NCI-H1092 (cell line): ENCODE measurements around the gene ANKRD33B.

Experiments used
- DNase-seq: peaks from one replicate; lab custom pipeline; 2025; lab: John Stamatoyannopoulos, UW

Gene ANKRD33B

DNA sequence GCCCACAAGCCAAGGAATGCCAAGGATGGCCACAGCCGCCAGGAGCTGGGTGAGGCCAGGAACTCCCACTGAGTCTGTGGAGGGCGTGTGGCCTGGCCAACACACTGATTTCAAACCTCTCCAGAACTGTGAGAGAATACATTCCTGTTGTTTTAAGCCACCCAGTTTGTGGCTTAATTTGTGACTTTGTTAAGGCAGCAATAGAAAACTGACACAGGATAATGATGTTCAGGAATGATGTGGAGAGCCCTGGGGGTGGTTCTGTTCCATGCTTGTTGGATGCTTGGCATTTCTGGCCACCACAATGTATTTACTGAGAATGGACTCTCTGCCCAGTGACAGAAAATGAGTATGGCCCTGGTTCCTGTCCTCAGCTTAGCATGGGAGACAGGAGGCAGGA lies 114.4 kb downstream of the ANKRD33B start:
- no peak for DNase-seq

DNA sequence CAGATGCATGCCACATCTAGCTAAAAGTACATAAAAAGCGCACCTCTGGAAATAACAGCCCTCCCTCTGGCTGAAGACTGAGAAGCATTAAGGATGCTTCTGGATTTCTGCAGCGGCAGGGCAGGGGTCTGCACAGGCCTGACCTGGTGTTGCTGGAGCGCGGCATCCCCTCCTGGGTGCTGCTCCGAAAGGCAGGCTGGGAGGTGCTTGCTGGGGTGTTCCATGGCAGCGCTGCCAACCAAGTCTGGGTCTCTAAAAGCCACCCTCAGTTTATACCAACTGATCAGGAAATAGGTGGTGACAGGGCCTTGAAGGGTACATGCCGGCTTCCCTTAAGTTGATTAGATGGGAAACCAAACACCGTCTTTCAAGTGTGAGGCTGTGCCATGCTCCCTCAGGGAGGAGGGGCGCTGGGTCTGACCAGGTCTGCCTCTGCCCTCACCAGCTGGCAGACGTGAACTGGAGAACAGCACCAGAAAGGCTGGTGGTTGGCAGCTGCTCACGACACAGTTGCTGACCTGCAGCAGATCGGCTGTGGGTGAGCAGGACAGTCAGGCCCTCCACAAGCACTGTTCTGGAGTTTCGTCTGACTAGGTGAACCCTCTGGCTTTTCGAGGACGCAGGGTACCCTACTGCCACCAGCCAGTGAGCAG lies 115.6 kb downstream of the ANKRD33B start:
- no peak for DNase-seq

GRCh38 chr5:10680876-10681481 lies 117.1 kb downstream of the ANKRD33B start:
- DNase-seq = no peak

DNA sequence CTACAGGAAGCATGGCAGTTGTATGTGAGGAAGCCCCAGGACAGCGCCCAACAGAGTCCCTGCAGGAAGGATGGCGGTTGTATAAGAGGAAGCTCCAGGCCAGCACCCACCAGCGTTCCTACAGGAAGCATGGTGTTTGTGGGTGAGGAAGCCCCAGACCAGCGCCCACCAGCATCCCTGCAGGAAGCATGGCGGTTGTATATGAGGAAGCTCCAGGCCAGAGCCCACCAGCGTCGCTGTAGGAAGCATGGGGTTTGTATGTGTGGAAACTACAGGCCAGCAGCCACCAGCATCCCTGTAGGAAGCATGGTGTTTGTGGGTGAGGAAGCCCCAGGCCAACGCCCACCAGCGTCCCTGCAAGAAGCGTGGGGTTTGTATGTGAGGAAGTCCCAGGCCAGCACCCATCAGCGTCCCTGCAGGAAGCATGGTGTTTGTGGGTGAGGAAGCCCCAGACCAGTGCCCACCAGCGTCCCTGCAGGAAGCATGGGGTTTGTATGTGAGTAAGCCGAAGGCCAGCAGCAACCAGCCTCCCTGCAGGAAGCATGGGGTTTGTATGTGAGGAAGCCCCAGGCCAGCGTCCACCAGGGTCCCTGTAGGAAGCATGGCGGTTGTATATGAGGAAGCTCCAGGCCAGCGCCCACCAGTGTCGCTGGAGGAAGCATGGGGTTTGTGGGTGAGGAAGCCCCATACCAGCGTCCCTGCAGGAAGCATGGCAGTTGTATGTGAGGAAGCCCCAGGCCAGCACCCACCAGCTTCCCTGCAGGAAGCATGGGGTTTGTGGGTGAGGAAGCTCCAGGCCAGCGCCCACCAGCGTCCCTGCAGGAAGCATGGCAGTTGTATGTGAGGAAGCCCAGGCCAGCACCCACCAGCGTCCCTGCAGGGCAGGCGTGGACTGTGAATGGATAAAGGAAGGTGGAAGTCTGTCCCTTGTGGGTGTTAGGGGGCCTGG lies 118.1 kb downstream of the ANKRD33B start:
- DNase-seq = no peak

- DNase-seq = no peak
Observed at GRCh38 chr5:10682801-10683525, 119.1 kb downstream of the ANKRD33B start.

DNA sequence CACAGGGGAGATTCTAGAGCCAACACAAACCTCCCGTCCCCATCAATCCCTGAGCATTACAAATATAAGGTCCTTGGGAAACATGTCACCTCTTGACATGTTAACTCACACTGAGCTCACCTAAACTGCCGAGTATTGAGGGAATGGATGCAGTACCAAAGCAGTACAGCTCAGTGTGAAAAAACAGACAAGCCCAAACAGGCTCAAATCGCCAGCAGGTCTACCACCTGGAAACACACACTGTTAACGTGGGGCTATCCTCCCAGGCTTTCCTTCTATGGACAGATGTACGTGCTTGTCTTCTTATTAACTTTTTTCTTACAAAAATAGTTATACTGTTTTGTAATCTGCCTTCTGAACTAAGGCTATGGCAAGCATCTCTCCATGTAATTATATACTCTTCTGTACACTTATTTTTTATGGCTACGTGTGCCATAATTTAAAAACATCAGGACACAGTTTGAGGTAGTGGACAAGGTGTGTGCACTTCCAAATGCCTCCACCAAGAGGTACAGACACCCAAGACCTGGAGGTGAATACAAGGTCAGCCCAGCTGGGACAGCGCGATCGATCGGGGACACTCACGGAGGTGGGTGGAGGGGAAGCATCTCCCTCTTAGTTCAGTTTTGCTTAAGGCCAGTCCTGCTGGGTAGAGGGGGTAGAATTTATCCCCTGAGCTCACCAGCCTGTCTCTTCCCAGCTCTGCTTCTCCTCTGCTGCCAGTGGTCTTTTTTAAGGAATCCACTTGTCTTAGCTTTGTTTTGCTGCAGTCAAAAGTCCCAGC lies 120.6 kb downstream of the ANKRD33B start:
- no peak for DNase-seq

- DNase-seq = no peak
Observed at GRCh38 chr5:10685115-10685521, 121.2 kb downstream of the ANKRD33B start.

DNA sequence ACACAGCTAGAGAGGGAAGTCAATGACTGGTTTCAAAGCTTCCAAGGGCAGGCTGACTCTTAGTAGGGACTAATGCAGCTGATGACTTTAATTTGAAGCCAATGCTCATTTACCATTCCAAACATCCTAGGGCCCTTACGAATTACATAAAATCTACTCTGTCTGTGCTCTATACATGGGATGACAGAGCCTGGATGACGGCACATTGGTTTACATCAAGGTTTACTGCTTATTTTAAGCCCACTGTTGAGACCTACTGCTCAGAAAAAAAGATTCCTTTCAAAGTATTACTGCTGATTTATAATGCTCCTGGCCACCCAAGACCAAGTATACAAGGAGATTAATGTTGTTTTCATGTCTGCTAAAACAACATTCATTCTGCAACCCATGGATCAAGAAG lies 123.0 kb downstream of the ANKRD33B start:
- DNase-seq = no peak

DNA sequence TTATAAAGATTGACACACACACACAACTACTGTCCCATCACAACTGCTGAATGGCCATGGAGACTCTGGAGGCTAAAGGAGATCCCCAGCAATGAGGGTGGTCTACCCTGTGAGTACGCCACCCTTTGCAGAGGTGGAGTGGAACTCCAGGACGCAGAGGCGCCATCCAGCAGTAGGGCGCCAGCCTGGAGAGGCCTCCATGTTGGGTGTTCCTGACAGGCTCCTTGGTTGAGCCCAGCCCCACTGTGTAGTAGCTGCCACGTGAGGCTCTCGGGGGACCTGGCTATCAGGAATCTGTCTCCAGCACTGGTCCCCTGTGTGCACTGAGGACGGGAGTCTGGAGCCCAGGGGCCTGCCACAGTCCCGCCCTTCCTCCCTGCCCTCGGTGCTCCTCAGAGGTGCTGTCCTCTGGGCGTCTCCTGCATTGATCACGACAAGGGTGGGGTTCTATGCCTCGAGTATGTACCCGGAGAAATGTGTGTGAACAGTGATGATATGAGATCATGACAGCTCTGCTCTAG lies 124.8 kb downstream of the ANKRD33B start:
- DNase-seq = no peak

GRCh38 chr5:10689391-10690081 lies 125.7 kb downstream of the ANKRD33B start:
- DNase-seq = no peak

DNA sequence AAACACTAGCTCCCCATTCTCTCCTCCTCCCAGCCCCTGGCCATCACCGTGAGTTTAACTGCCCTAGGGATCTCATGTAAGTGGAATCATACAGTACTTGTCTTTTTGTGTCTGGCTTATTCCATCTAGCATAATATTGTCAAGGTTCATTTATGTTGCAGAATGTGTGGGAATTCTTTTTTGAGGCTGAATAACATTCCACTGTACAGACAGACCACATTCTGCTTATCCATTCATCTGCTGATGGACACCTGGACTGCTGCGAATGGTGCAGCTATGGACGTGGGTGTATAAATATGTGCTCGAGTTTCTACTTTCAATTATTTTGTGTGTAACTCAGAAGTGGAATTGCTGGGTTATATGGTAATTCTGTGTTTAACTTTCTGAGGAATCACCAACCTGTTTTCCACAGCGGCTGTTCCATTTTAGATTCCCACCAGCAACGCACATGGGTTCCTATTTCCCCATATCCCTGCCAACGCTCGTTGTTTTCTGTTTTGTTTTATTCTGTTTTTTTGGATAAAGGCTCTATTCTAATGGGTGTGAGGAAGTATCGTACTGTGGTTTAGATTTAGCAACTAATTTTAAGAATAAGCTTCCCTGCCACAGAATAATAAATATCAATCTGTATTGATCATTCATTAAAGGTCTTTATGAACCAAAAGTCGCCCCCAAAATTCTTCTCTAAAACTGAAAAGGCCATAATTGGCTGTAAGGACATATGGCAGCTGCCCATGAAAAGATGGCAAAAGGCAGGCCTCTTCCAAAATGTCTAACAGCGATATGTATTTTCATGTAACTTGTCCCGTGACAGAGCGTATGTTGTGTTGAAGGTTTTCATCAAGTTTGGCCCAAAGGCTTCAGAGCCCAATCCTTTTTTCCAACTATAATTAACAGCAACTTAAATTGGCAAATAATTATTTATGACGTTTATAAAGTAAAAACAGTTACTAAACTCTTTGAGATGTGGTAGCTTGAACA lies 126.9 kb downstream of the ANKRD33B start:
- no peak for DNase-seq

DNA sequence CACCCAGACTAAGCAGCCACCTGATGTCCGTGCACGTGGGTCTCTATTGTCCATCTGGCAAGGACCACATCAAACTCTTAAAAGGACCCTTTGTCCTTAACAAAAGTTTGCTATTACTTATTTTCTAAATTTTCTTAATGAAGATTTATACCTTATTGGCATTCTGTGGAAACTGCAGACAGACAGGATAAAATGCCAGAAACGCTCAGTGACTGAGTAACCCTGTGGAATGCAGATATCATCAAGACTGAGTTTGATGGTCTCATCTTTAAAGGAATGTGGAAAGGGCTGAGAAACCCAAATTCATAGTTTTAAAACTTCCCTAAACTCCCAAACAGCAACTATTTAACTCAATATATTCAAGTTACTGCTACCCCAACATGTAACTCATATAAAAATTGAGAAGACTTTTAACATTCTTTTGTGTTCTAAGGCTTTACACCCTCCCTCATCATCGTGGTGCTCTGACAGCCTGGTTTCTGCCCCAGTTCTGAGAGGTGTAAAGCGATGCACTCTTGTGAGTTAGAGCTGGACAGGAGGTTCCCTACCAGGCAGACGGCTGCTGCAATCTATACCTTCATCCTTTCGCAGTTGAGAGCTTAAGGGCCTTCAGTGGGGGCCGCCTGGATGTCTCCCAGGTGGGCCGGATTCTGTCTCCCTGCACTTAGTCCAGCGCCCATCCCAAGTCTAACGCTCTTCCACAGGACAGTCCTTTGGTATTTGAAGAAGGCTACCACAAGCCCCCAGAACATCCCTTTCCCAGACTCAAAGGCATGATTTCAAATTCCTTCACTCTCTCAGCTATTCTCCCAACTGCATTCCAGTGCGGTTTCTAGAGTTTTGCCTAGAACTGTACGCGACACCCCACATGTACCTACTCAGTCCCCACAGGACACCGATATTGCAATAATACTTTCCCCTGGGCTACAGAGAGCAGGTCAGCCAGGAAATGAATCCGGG lies 128.2 kb downstream of the ANKRD33B start:
- no peak for DNase-seq

DNA sequence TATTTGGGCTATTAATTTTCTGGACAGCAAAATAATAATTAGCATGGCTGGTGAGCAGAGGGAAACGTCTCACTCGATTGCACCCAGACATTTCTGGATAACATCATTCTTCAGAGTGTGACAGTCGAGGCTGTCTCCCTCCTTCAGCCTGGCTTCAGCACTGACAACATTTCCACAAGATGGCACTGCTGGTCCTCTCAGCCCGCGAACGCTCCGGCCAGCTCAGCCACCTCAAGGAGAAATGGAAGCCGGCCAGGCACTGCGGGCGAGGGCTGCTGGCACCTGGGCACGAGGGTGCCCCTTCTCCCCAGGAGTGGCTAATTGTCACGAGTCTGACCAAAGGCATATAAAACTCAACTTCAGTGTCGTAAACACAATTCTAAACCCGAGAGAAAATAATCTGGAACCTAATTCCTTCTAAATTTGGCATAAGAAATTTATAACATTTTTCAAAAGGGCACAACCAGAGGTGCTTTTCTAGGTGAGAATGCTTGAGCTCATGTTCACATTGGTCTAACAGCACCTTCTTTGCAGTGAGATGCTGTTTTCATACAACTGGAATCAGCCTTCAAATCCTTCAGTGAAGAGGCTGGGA lies 131.3 kb downstream of the ANKRD33B start:
- DNase-seq = peak; percentile 77

DNA sequence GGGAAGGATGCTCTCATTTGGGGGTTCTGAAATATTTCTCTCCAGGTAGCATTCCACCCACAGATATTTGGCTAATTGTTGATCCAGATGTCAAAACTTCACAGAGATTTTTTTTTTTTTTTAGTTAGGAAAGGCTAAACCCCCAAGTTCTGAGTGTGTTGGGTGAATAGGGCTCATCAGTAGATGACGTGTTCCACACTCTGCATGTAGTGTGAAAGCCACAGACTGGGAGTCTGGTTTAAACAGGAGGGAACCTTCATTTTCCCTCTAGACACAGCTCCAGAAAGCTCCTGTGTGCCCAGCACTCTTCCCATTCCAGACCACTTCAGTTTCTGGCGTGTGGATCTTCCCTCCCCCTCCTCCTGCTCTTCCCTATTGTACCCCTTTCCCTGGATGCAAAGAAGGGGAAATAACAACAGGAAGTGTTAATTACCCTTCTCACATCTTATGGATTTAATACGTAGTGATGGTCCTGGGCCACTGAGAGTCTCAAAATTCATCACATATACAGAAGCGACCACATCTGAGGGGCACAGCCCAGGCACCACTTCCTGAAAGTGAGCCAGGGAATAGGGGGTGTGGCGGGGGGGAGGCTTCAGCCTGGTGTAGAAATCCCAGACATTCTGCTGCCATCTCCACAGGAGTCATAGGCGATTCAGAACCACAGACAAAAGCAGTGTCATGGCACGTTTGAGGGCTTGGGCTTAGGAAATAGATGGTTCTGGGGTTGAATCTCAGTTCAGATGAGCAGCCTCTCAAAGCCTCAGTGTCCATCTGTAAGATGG lies 132.1 kb downstream of the ANKRD33B start:
- no peak for DNase-seq

- no peak for DNase-seq
Observed at GRCh38 chr5:10699281-10699874, 135.5 kb downstream of the ANKRD33B start.

- DNase-seq = no peak
Observed at GRCh38 chr5:10699987-10700386, 136.1 kb downstream of the ANKRD33B start.

- DNase-seq = no peak
Observed at GRCh38 chr5:10700516-10700915, 136.6 kb downstream of the ANKRD33B start.
